OCI-LY1 (cell line): ENCODE results near the gene ST6GAL1.
"Not testable (repeated sequence)": the region's sequence is repeated elsewhere in the genome, so short reads cannot be mapped to it uniquely, and the experiment has no call there.

ENCODE experiments used
- EZH2 ChIP-seq: fragments of 200-600 bp; sonication (generic), shearing (Covaris generic); IDR thresholded peaks from 2 replicates; pipeline ENCODE4 v1.8.0; 2017; ENCODE audit warnings: borderline replicate concordance, mixed run types, mild to moderate bottlenecking, antibody characterized with exemption, low read length, moderate library complexity, mixed read lengths
- TF ChIP-seq, protein P1 (sequence below): fragments of 200-600 bp; sonication (generic), shearing (Covaris generic); IDR thresholded peaks from 2 replicates; pipeline ENCODE4 v1.5.1; 2017; ENCODE audit warnings: mild to moderate bottlenecking, antibody characterized with exemption, low read length, moderate library complexity, mixed read lengths

DNA sequence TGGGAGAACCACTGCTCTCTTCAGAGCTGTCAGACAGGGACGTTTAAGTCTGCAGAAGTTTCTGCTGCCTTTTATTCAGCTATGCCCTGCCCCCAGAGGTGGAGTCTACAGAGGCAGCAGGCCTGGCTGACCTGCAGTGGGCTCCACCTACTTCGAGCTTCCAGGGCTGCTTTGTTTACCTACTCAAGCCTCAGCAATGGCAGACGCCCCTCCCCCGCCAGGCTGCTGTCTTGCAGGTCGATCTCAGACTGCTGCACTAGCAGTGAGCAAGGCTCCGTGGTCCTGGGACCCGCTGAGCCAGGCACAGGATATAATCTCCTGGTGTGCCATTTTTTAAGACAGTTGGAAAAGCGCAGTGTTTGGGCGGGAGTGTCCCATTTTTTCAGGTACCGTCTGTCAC, 127.5 kb downstream of the ST6GAL1 start:
- not testable (repeated sequence) for TF ChIP-seq EZH2
- TF ChIP-seq, protein P1, sequence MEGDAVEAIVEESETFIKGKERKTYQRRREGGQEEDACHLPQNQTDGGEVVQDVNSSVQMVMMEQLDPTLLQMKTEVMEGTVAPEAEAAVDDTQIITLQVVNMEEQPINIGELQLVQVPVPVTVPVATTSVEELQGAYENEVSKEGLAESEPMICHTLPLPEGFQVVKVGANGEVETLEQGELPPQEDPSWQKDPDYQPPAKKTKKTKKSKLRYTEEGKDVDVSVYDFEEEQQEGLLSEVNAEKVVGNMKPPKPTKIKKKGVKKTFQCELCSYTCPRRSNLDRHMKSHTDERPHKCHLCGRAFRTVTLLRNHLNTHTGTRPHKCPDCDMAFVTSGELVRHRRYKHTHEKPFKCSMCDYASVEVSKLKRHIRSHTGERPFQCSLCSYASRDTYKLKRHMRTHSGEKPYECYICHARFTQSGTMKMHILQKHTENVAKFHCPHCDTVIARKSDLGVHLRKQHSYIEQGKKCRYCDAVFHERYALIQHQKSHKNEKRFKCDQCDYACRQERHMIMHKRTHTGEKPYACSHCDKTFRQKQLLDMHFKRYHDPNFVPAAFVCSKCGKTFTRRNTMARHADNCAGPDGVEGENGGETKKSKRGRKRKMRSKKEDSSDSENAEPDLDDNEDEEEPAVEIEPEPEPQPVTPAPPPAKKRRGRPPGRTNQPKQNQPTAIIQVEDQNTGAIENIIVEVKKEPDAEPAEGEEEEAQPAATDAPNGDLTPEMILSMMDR, result not testable (repeated sequence)
